Measurements from ENCODE around the gene FZD10. TPM values are rescaled to one million over a fixed set of nuclear protein-coding genes. Genes with fewer than 3 reads are reported as not detected.

FZD10 gene
- total RNA-seq, 6 donors from 2014 or later = 0.46 to 2.6 (median 1.1) TPM; not detected in 1

DNA sequence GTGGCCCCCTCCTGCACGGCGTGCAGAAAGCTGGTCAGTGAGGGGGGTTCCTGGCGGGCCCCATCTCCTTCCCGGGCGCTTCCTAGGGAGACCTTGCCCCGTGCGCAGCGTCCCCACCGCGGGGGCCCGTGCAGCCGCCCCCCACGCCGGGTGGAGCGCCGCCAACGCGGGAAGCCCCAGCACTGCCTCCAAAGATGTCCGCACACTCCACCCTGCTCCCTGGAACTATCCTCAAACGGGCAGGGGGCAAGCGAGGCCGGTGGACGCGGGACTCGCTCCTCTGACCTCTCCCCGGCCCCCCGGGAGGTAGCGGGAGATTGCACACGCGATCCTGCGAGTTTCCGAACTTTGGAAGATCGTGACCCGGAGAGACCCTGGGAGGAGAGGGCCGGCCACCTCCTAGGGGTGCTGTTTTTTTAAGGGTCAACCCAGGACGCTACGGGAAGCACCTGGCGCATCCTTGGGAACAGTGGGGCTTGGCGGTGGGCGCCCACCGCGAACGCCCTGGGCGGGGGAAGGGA lies 1.5 kb upstream of the FZD10 start:
- no peak for TF ChIP-seq POLR2AphosphoS5 (IDR thresholded peaks at IDR 0.05)
- 4 to 8% methylated on average over 28 to 29 of the region's 44 CpGs for WGBS, 2 donors
- DNase-seq (peak in 1 of 2 donors; percentile 78), ATAC-seq (ENCODE audit: low FRiP score in 2 of 2) (no peak)
- Histone ChIP-seq H3K9me3 (no peaks in the 10 kb centered on the region), H3K36me3 (no peaks in the 10 kb centered on the region), H3K27ac (no peak overlapping the region), H3K27me3 (peaks cover 0 to 41% (median 21%) of the 10 kb centered on the region in 4 donors), H3K4me1 (peaks cover 5 to 32% (median 15%) of the 10 kb centered on the region in 4 donors), H3K4me3 (peak overlapping the region in 3 of 4 donors; percentile 47 to 54 (median 48))

DNA sequence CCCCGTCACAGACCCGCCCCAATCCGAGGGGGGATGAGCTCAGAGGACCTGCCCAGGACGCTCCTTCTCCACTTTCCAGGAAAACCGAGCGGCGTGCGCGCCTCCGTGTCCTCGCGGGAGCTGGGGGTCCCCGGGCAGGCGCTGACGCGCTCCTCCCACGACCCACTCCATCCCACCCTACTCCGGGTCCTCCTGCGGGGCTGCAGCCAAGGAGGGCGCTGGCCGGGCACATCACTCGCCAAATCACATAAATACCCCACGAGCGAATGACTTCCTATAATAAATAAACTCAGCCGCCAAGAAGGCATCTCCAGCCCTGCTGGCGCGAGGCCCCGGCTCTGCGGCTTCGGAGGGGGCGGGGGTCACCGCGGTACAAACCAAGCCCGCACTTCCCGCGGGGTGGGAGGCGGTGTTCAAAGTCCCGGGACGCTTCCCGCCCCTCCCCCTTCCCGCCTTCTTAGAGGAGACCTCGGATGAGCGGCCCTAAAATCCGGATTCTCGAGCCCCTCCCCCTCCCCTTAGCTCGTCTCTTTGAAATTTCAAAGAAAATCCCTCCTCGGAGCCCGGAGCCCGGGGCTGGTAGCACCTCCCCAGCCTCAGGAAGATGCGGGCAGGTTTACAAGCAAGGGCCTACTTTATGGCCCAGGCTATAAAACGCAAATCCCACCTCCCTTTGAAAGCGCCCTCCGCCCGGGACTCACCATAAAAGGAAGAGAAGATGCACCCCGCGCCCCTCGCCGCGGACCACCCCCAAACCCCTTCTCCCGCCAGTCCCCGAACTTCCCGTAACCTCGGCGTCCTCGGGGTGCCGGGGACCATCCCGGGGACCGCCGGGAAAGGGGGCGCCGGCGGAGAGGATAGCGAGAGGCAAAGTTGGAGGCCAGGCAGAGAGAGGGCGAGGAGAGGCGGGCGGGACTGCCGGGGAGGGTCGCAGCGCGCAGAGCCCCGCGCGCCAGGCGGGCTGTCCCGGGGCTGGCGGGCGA lies 712 bp upstream of the FZD10 start:
- H3K27ac ChIP-seq = peak overlapping the region in 1 of 4 donors; percentile 58
- ATAC-seq (ENCODE audit: low FRiP score in 2 of 2) (peak in 1 of 2 donors; percentile 39), DNase-seq (peak in 1 of 2 donors; percentile 87)
- peaks cover 0 to 41% (median 21%) of the 10 kb centered on the region in 4 donors for H3K27me3 ChIP-seq
- 0 to 3% methylated on average over 1 to 80 of the region's 87 CpGs for WGBS, 2 donors
- TF ChIP-seq POLR2AphosphoS5 (IDR thresholded peaks at IDR 0.05) = peak in 1 of 2 donors; percentile 6
- TF ChIP-seq, protein P1, sequence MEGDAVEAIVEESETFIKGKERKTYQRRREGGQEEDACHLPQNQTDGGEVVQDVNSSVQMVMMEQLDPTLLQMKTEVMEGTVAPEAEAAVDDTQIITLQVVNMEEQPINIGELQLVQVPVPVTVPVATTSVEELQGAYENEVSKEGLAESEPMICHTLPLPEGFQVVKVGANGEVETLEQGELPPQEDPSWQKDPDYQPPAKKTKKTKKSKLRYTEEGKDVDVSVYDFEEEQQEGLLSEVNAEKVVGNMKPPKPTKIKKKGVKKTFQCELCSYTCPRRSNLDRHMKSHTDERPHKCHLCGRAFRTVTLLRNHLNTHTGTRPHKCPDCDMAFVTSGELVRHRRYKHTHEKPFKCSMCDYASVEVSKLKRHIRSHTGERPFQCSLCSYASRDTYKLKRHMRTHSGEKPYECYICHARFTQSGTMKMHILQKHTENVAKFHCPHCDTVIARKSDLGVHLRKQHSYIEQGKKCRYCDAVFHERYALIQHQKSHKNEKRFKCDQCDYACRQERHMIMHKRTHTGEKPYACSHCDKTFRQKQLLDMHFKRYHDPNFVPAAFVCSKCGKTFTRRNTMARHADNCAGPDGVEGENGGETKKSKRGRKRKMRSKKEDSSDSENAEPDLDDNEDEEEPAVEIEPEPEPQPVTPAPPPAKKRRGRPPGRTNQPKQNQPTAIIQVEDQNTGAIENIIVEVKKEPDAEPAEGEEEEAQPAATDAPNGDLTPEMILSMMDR (IDR thresholded peaks at IDR 0.05) = no peak
- peak overlapping the region; percentile 2 to 54 (median 48) for H3K4me3 ChIP-seq
- H3K9me3 ChIP-seq = no peaks in the 10 kb centered on the region
- peaks cover 5 to 32% (median 15%) of the 10 kb centered on the region in 4 donors for H3K4me1 ChIP-seq
- H3K36me3 ChIP-seq = no peaks in the 10 kb centered on the region

DNA sequence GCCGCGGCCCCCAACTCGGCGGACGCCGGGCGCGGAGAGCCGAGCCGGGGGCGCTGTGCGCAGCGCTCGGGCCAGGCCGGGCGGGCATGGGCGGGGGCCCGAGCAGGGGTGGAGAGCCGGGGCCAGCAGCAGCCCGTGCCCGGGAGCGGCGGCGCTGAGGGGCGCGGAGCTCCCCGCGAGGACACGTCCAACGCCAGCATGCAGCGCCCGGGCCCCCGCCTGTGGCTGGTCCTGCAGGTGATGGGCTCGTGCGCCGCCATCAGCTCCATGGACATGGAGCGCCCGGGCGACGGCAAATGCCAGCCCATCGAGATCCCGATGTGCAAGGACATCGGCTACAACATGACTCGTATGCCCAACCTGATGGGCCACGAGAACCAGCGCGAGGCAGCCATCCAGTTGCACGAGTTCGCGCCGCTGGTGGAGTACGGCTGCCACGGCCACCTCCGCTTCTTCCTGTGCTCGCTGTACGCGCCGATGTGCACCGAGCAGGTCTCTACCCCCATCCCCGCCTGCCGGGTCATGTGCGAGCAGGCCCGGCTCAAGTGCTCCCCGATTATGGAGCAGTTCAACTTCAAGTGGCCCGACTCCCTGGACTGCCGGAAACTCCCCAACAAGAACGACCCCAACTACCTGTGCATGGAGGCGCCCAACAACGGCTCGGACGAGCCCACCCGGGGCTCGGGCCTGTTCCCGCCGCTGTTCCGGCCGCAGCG lies 639 bp downstream of the FZD10 start:
- H3K4me3 ChIP-seq = peak overlapping the region in 3 of 4 donors; percentile 47 to 54 (median 48)
- peaks cover 0 to 41% (median 21%) of the 10 kb centered on the region in 4 donors for H3K27me3 ChIP-seq
- WGBS, 2 donors = 6 to 10% methylated on average over 8 to 42 of the region's 78 CpGs
- no peaks in the 10 kb centered on the region for H3K9me3 ChIP-seq
- H3K36me3 ChIP-seq = no peaks in the 10 kb centered on the region
- peak in 1 of 2 donors; percentile 32 for ATAC-seq (ENCODE audit: low FRiP score in 2 of 2)
- peak; percentile 15 to 83 for DNase-seq
- peak overlapping the region in 1 of 4 donors; percentile 54 for H3K27ac ChIP-seq
- H3K4me1 ChIP-seq = peaks cover 5 to 32% (median 15%) of the 10 kb centered on the region in 4 donors
- TF ChIP-seq POLR2A (IDR thresholded peaks at IDR 0.05) (no peak), POLR2AphosphoS5 (IDR thresholded peaks at IDR 0.05) (no peak), EP300 (IDR thresholded peaks at IDR 0.05) (no peak)
- TF ChIP-seq, protein P1 (IDR thresholded peaks at IDR 0.05) = no peak

DNA sequence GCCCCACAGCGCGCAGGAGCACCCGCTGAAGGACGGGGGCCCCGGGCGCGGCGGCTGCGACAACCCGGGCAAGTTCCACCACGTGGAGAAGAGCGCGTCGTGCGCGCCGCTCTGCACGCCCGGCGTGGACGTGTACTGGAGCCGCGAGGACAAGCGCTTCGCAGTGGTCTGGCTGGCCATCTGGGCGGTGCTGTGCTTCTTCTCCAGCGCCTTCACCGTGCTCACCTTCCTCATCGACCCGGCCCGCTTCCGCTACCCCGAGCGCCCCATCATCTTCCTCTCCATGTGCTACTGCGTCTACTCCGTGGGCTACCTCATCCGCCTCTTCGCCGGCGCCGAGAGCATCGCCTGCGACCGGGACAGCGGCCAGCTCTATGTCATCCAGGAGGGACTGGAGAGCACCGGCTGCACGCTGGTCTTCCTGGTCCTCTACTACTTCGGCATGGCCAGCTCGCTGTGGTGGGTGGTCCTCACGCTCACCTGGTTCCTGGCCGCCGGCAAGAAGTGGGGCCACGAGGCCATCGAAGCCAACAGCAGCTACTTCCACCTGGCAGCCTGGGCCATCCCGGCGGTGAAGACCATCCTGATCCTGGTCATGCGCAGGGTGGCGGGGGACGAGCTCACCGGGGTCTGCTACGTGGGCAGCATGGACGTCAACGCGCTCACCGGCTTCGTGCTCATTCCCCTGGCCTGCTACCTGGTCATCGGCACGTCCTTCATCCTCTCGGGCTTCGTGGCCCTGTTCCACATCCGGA lies 1.4 kb downstream of the FZD10 start:
- Histone ChIP-seq H3K4me3 (no peak overlapping the region), H3K27ac (no peak overlapping the region), H3K27me3 (peaks cover 0 to 41% (median 20%) of the 10 kb centered on the region in 4 donors), H3K4me1 (peaks cover 5 to 32% (median 15%) of the 10 kb centered on the region in 4 donors), H3K36me3 (no peaks in the 10 kb centered on the region), H3K9me3 (no peaks in the 10 kb centered on the region)
- 23 to 42% methylated on average over 43 to 60 of the region's 71 CpGs for WGBS, 2 donors
- peak; percentile 3 to 81 for DNase-seq
- ATAC-seq (ENCODE audit: low FRiP score in 2 of 2) = no peak
- no peak for TF ChIP-seq POLR2A (IDR thresholded peaks at IDR 0.05)
- no peak for TF ChIP-seq EP300 (IDR thresholded peaks at IDR 0.05)
- TF ChIP-seq, protein P1 (IDR thresholded peaks at IDR 0.05) = no peak
- no peak for TF ChIP-seq POLR2AphosphoS5 (IDR thresholded peaks at IDR 0.05)

Data from upper lobe of left lung (tissue), 6 donors.